ENCODE measurements around the gene DHTKD1. TPM values are rescaled to one million over a fixed set of nuclear protein-coding genes. Genes with fewer than 3 reads are reported as not detected.

Gene DHTKD1
- total RNA-seq, 1 experiment from 2014 or later = 20.6 TPM

DNA sequence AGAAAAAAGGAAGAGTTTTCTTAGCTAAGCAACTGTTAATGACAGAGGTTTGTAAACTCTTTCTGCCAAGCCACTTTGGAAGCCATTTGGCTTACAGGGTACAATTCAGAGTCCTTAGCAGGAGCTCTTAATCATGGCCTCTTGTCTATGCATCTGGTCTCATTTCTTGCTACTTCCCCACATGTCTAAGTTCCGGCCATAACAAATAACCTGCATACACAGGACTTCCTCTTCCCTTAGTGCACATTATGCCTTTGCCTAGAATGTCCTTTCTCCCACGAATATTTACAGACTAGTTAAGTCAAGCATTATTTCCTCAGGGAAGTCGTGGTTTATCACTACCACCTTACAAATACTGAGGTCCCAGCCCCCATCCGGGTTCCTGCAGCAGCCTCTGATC is 17.5 kb upstream of the DHTKD1 start:
- H3K9me2 ChIP-seq (ENCODE audit: insufficient read depth) = no peaks in the 10 kb centered on the region
- ATAC-seq = no peak
- no peaks in the 10 kb centered on the region for H4K20me1 ChIP-seq (ENCODE audit: insufficient read depth)
- intact Hi-C loops (cut with micrococcal nuclease) = no loop called here
- POLR2A ChIA-PET = no interaction called here
- no peak overlapping the region for H3K9ac ChIP-seq (ENCODE audit: low read length)
- H2AFZ ChIP-seq (ENCODE audit: low read depth, low read length, poor library complexity, severe bottlenecking) = no peak overlapping the region
- no peaks in the 10 kb centered on the region for H3K9me3 ChIP-seq (ENCODE audit: control insufficient read depth in 1 of 2, insufficient read depth in 1 of 2, low read depth in 1 of 2, low read length in 2 of 2)
- no peaks in the 10 kb centered on the region for H3K4me1 ChIP-seq (ENCODE audit: control insufficient read depth in 1 of 2, insufficient read depth in 2 of 2, low read length in 2 of 2)
- no peak overlapping the region for H3K4me2 ChIP-seq (ENCODE audit: low read length)
- no TSS peak for BruUV-seq (replicated peaks)
- no peaks in the 10 kb centered on the region for H3K36me3 ChIP-seq (ENCODE audit: control insufficient read depth in 1 of 2, insufficient read depth in 2 of 2, low read length in 2 of 2)
- RAD21 ChIA-PET (ENCODE audit: low non-redundant PET in 1 of 2, low total read pairs in 2 of 2, uncharacterized antibody in 2 of 2, unreplicated experiment in 2 of 2) = no interaction called here
- no peaks in the 10 kb centered on the region for H3K27me3 ChIP-seq (ENCODE audit: insufficient read depth, low read length)
- TF ChIP-seq, protein P1, sequence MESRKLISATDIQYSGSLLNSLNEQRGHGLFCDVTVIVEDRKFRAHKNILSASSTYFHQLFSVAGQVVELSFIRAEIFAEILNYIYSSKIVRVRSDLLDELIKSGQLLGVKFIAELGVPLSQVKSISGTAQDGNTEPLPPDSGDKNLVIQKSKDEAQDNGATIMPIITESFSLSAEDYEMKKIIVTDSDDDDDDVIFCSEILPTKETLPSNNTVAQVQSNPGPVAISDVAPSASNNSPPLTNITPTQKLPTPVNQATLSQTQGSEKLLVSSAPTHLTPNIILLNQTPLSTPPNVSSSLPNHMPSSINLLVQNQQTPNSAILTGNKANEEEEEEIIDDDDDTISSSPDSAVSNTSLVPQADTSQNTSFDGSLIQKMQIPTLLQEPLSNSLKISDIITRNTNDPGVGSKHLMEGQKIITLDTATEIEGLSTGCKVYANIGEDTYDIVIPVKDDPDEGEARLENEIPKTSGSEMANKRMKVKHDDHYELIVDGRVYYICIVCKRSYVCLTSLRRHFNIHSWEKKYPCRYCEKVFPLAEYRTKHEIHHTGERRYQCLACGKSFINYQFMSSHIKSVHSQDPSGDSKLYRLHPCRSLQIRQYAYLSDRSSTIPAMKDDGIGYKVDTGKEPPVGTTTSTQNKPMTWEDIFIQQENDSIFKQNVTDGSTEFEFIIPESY (IDR thresholded peaks at IDR 0.05; ENCODE audit: extremely low read depth, insufficient replicate concordance, low read length) = no peak
- TF ChIP-seq CBX3 (IDR thresholded peaks at IDR 0.05; ENCODE audit: low read depth) (no peak), EGR1 (IDR thresholded peaks at IDR 0.05; ENCODE audit: low read depth) (no peak), FOSL1 (IDR thresholded peaks at IDR 0.05; ENCODE audit: low read depth) (no peak), JUND (IDR thresholded peaks at IDR 0.05) (no peak), CEBPB (IDR thresholded peaks at IDR 0.05; ENCODE audit: low read depth) (no peak), ATF3 (IDR thresholded peaks at IDR 0.05) (no peak), SP1 (IDR thresholded peaks at IDR 0.05; ENCODE audit: low read depth) (no peak), RAD21 (IDR thresholded peaks at IDR 0.05; ENCODE audit: low read depth) (no peak), EZH2 (IDR thresholded peaks at IDR 0.05) (no peak), YY1 (IDR thresholded peaks at IDR 0.05; ENCODE audit: extremely low read depth, insufficient replicate concordance, low read depth, low read length) (no peak), POLR2AphosphoS5 (IDR thresholded peaks at IDR 0.05; ENCODE audit: low read depth, low read length) (no peak), TCF7L2 (IDR thresholded peaks at IDR 0.05; ENCODE audit: borderline replicate concordance, extremely low read depth, insufficient read depth, insufficient read length) (no peak), POLR2A (IDR thresholded peaks at IDR 0.05; ENCODE audit: borderline replicate concordance, extremely low read depth, insufficient read depth, insufficient read length) (no peak), CTCF (IDR thresholded peaks at IDR 0.05 in 2 of 3, conservative IDR thresholded peaks at IDR 0.05 in 1 of 3; ENCODE audit: borderline replicate concordance in 1 of 3, insufficient read depth in 1 of 3, low read depth in 2 of 3, low read length in 2 of 3) (no peak), ZFX (IDR thresholded peaks at IDR 0.05) (no peak), EZH2phosphoT487 (IDR thresholded peaks at IDR 0.05; ENCODE audit: borderline replicate concordance) (no peak), ELF1 (IDR thresholded peaks at IDR 0.05; ENCODE audit: borderline replicate concordance, low read depth) (no peak), SIN3A (IDR thresholded peaks at IDR 0.05; ENCODE audit: low read depth) (no peak)
- TF ChIP-seq, protein P2, sequence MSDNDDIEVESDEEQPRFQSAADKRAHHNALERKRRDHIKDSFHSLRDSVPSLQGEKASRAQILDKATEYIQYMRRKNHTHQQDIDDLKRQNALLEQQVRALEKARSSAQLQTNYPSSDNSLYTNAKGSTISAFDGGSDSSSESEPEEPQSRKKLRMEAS (IDR thresholded peaks at IDR 0.05) = no peak
- DNase-seq (ENCODE audit: low read depth, low spot score) = no peak
- no peaks in the 10 kb centered on the region for H3K79me2 ChIP-seq (ENCODE audit: insufficient read depth, low read length)
- no peak overlapping the region for H3K4me3 ChIP-seq (replicated peaks in 1 of 2; ENCODE audit: low read depth in 1 of 2, low read length in 2 of 2)
- H3K27ac ChIP-seq (ENCODE audit: low read depth, low read length) = no peak overlapping the region
- CTCF ChIA-PET = no interaction called here

All from HCT116 (cell line).